HFF-Myc (cell line): ENCODE results near the gene PRPF40B.
"Not testable (repeated sequence)": the region's sequence is repeated elsewhere in the genome, so short reads cannot be mapped to it uniquely, and the experiment has no call there.

ENCODE experiments used
- DNase-seq: peaks from one replicate; pipeline ENCODE4 v3.0.0-alpha.2; 2011; ENCODE audit warnings: low read depth; ENCODE audit errors: extremely low read depth
- H3K4me3 ChIP-seq: replicated peaks from 2 replicates; pipeline ENCODE4 v1.5.1; 2011; ENCODE audit warnings: low read depth, mild to moderate bottlenecking, control low read depth, low read length
- TF ChIP-seq, protein P1 (sequence below): IDR thresholded peaks from 2 replicates; pipeline ENCODE4 v1.5.1; 2012; ENCODE audit warnings: mild to moderate bottlenecking, low read depth, low read length, control low read depth; ENCODE audit errors: missing control alignments

Gene PRPF40B

DNA sequence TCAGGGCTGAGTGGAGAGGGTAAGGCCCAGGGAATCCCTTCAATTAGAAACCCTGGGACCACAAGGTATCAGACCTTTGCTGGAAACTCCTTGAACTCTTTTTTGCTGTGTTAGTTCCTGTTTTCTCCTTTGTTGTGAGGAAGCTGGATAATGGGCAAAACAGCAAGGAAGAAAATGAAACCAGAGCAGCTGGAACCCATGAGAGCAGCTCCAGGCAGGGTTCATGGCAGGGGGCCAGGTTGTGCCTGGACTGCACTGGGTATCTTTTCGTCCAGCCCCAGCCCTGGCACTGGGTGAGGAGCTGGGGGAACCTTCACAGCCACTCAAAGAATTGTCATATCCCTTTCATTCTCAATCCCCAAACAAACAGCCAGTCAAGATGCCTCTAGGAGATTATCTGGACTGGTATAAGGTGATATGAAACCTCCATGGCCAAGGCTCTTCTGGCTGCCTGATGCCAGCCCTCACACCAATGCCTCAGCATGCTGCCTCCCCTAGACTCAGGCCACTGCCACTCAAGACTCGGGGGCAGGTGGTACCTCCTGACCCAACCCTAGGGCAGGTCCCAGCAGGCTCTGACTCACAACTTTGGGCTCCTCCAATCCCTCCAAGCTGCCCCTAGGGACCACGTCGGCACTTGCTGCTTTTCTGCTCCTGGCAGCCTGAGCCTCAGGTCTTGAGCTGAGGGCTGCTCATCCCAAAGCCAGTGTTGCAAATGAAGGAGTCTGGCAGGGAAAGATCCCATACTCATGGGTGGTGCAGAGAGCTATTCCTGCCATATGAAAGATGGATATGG is 34.4 kb upstream of the PRPF40B start:
- TF ChIP-seq, protein P1, sequence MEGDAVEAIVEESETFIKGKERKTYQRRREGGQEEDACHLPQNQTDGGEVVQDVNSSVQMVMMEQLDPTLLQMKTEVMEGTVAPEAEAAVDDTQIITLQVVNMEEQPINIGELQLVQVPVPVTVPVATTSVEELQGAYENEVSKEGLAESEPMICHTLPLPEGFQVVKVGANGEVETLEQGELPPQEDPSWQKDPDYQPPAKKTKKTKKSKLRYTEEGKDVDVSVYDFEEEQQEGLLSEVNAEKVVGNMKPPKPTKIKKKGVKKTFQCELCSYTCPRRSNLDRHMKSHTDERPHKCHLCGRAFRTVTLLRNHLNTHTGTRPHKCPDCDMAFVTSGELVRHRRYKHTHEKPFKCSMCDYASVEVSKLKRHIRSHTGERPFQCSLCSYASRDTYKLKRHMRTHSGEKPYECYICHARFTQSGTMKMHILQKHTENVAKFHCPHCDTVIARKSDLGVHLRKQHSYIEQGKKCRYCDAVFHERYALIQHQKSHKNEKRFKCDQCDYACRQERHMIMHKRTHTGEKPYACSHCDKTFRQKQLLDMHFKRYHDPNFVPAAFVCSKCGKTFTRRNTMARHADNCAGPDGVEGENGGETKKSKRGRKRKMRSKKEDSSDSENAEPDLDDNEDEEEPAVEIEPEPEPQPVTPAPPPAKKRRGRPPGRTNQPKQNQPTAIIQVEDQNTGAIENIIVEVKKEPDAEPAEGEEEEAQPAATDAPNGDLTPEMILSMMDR: no peak
- H3K4me3 ChIP-seq: no peak overlapping the region
- no peak for DNase-seq

DNA sequence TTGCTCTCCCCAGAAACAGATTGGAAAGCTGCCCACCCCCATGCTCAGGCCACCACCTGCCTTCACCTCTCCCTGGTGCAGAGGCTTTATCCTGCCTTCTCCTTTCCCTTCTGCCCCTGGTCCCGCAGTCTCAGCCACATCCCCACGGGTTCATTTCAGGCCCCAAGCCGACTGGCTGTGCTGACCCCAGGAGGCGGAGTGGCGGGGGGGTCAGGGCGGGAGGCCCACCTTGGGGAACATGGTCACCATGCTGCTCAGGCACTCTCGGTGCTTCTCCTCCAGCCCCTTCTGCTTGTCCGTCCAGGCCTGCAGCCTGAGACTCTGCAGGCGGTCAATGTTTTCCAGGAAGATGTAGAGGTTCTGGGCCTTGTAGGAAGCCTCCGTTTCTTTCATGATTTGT is 24.8 kb upstream of the PRPF40B start:
- TF ChIP-seq, protein P1: no peak
- H3K4me3 ChIP-seq: no peak overlapping the region
- DNase-seq: no peak

DNA sequence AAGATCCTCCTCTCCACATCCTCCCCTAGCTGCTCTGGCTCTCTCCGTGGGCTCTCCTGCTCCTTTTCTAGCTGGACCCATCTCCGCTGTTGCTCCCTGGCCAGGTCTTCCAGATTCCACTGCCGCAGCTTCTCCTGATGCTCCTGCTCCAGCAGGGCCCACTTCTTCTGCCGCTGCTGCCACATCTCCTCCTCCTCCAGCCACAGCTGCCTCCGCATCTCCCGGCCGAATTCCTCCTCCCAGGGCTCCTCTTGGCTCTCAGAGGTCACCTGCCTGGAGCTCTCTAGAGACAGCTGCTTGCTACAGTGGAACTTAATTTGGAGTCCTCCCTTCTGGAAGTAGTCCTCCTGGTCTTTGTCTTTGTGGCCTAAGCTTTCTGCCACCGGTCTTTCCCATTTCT is 23.4 kb upstream of the PRPF40B start:
- TF ChIP-seq, protein P1: no peak

DNA sequence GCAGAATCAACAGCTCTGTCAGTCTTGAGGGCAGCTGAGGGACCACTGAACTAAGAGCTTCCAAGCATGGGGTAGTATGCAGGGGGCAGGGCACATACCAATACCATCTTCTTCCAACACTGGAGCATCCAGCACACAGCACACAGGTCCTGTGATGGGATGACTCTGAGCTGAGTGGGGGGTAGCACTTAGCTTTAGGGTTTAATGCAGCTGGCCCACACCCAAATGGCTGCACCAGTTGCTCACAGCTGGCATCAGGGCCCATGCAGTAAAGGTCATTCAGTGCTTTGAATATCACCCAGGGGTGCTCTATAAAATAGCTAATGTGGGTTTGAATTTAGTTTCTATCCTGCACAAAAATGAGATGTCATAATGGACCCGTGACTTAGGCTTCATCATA is 19.6 kb upstream of the PRPF40B start:
- TF ChIP-seq, protein P1: no peak
- DNase-seq: no peak

More for the DNA sequence above, 23.4 kb upstream of the PRPF40B start:
- no peak overlapping the region for H3K4me3 ChIP-seq
- DNase-seq: no peak

DNA sequence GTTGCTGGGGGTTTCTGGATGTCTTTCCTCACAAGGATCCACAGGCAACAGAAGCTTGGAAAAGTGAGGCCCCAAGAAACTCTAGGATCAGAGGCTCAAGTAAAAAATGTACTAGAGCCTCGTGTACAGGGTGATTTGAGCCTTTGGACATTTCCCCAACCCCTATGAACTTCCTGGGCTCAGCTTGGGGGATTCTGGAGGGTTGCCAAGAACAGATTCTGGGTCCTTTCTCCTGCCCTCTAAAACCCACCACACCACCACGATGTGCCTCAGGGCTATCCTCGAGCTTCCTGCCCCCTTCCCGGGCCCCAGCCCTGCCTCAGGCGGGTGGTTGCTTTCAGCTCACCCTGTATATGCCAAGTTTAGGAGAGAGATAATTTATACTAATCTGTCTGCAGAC is 18.5 kb upstream of the PRPF40B start:
- no peak overlapping the region for H3K4me3 ChIP-seq
- TF ChIP-seq, protein P1: no peak
- no peak for DNase-seq

More for the DNA sequence above, 19.6 kb upstream of the PRPF40B start:
- H3K4me3 ChIP-seq: no peak overlapping the region

DNA sequence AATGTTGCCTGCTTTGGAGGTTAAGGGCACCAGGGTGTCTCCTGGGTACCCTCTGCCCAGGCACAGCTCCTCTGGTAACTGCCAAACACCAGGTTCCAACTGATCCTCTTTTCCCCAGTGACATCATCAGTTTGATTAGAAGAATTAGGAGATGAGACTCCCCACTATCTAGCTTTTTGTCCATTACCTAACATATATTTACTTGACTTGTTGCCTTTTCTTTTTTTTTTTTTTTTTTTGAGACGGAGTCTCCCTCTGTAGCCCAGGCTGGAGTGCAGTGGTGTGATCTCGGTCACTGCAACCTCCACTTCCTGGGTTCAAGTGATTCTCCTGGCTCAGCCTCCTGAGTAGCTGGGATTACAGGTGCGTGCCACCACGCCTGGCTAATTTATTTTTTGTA is 17.8 kb upstream of the PRPF40B start, which contains the start of gene FAM186B:
Gene FAM186B, minus strand, starts transcription at position 101 of the 400 bp plus-strand sequence. CDS start 162 bp downstream, outside the sequence.
- DNase-seq, H3K4me3 ChIP-seq: not testable (repeated sequence)

DNA sequence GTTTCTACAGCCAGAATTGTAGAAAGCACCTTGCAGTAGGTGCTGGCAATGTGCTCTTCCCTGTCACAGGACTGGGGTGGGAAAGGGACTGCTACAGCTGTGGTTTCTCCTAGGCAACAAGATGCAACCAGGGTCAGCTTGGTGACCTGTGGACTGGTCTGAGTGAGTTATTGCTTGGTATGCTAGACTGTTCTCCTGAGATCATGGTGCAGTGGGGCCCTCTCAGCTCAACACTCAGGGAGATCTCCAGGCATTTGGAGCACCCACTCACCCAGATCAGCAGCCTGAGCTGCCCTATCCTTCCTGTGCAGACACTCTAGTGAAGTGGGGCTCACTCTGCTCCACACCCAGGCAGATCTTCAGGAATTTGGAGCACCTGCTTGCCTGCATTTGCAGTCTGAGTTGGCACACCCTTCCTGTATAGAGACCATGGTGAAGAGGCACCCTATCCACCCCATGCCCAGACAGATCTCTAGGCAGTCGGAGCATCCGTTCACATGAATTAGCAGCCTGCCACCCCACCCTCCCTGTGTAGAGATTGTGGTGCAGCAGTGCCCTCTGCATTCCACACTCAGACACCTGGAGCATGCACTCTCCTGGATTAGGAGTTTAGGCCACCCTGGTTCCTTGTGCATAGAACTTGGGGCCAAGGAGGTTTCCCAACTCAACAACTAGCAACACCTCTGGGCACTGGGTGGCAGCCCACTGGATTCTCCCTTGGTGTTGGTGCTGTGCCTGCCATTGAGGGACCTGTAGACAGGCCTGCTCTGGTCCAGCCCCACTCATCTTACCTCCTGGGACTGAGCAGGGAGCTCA is 14.1 kb upstream of the PRPF40B start:
- DNase-seq: no peak
- TF ChIP-seq, protein P1: no peak
- H3K4me3 ChIP-seq: no peak overlapping the region
